IMR-90 (cell line): Measurements from ENCODE around the gene MASP2.

Experiments
- CTCF ChIP-seq: conservative IDR thresholded peaks from 2 replicates; pipeline ENCODE4 v1.5.1; 2012; ENCODE audit warnings: mild to moderate bottlenecking, low read depth, low read length, improper control_type of control experiment
- ELK1 ChIP-seq: fragments of 150-350 bp; IDR thresholded peaks from 2 replicates; pipeline ENCODE4 v1.6.1; 2016; ENCODE audit warnings: low read depth, mild to moderate bottlenecking, low read length, moderate library complexity, borderline replicate concordance
- MAFK ChIP-seq: IDR thresholded peaks from 2 replicates; pipeline ENCODE4 v1.6.1; 2012; ENCODE audit warnings: low read depth, low read length, improper control_type of control experiment
- POLR2A ChIP-seq: IDR thresholded peaks from 2 replicates; pipeline ENCODE4 v1.6.1; 2012; ENCODE audit warnings: mild to moderate bottlenecking, low read depth, low read length
- RCOR1 ChIP-seq: IDR thresholded peaks from 2 replicates; pipeline ENCODE4 v1.6.1; 2012; ENCODE audit warnings: mild to moderate bottlenecking, low read length, improper control_type of control experiment; ENCODE audit not compliant: insufficient replicate concordance
- RFX5 ChIP-seq: IDR thresholded peaks from 2 replicates; pipeline ENCODE4 v1.8.0; 2012; ENCODE audit warnings: low read depth, mild to moderate bottlenecking, low read length, moderate library complexity
- USF2 ChIP-seq: fragments of 150-350 bp; IDR thresholded peaks from 2 replicates; pipeline ENCODE4 v1.6.1; 2017; ENCODE audit warnings: mild to moderate bottlenecking, antibody characterized with exemption, low read length, low read depth

- TF ChIP-seq CTCF = no peak
- no peak for TF ChIP-seq RCOR1
- no peak for TF ChIP-seq USF2
- no peak for TF ChIP-seq RFX5
- no peak for TF ChIP-seq ELK1
- TF ChIP-seq POLR2A = no peak
- TF ChIP-seq MAFK = no peak
Measured at GRCh38 chr1:11030865-11031264, 16.2 kb downstream of the MASP2 start.
